ENCODE data around the gene VHLL. TPM values are rescaled to one million over a fixed set of nuclear protein-coding genes. Genes with fewer than 3 reads are reported as not detected.

VHLL gene
- total RNA-seq, 3 donors from 2014 or later (not counting 1 experiment from before 2014, with no cell fraction given) = 0.42 TPM; not detected in 2

GRCh38 chr1:156268336-156268735, 30.8 kb downstream of the VHLL start:
- Mint-ChIP-seq H3K36me3 (peaks cover 18% of the 10 kb centered on the region), H3K4me1 (peaks cover 0 to 6% of the 10 kb centered on the region in 2 donors), H3K27me3 (ENCODE audit: low read depth in 2 of 2) (no peaks in the 10 kb centered on the region), H3K4me3 (no peak overlapping the region), H3K27ac (no peak overlapping the region), H3K9me3 (no peaks in the 10 kb centered on the region)
- ATAC-seq = no peak
- intact Hi-C loops (cut with micrococcal nuclease) = no loop called here
- no peak for DNase-seq
- no peaks in the 10 kb centered on the region for H3K9me3 ChIP-seq (ENCODE audit: control insufficient read depth, insufficient read depth, low read length)
- no peak for TF ChIP-seq CTCF (IDR thresholded peaks at IDR 0.05)
- no peak overlapping the region for H3K27ac ChIP-seq (ENCODE audit: low read length)
- no peaks in the 10 kb centered on the region for H3K27me3 ChIP-seq (ENCODE audit: control insufficient read depth, insufficient read depth, low read length)
- WGBS (ENCODE audit: insufficient coverage) = 100% methylated on average over 3 of the region's 4 CpGs
- peaks cover 77% of the 10 kb centered on the region for H3K36me3 ChIP-seq (ENCODE audit: control insufficient read depth, insufficient read depth, low read length)
- H3K4me3 ChIP-seq (ENCODE audit: low read length) = no peak overlapping the region
- no peaks in the 10 kb centered on the region for H3K4me1 ChIP-seq (ENCODE audit: control insufficient read depth, insufficient read depth, low read length)

GRCh38 chr1:156266051-156266450, 33.1 kb downstream of the VHLL start:
- no peaks in the 10 kb centered on the region for H3K4me1 ChIP-seq (ENCODE audit: control insufficient read depth, insufficient read depth, low read length)

GRCh38 chr1:156263288-156263655, 35.8 kb downstream of the VHLL start:
- Mint-ChIP-seq H3K4me1 (peaks cover under 1 to 6% of the 10 kb centered on the region in 2 donors), H3K9me3 (no peaks in the 10 kb centered on the region), H3K36me3 (peaks cover 33% of the 10 kb centered on the region), H3K4me3 (no peak overlapping the region), H3K27me3 (ENCODE audit: low read depth in 2 of 2) (no peaks in the 10 kb centered on the region), H3K27ac (peak overlapping the region in 1 of 2 donors; percentile 44)
- intact Hi-C loops (cut with micrococcal nuclease) = no loop called here
- Histone ChIP-seq H3K4me1 (ENCODE audit: control insufficient read depth, insufficient read depth, low read length) (no peaks in the 10 kb centered on the region), H3K36me3 (ENCODE audit: control insufficient read depth, insufficient read depth, low read length) (peaks cover 79% of the 10 kb centered on the region), H3K4me3 (ENCODE audit: low read length) (no peak overlapping the region), H3K9me3 (ENCODE audit: control insufficient read depth, insufficient read depth, low read length) (no peaks in the 10 kb centered on the region), H3K27me3 (ENCODE audit: control insufficient read depth, insufficient read depth, low read length) (no peaks in the 10 kb centered on the region), H3K27ac (ENCODE audit: low read length) (no peak overlapping the region)
- TF ChIP-seq CTCF (IDR thresholded peaks at IDR 0.05) = no peak
- DNase-seq (no peak), ATAC-seq (no peak)
- WGBS (ENCODE audit: insufficient coverage) = 99% methylated on average over 9 of the region's 9 CpGs

More at GRCh38 chr1:156266051-156266450, 33.1 kb downstream of the VHLL start:
- peaks cover 0 to 6% of the 10 kb centered on the region in 2 donors for H3K4me1 Mint-ChIP-seq
- H3K4me3 ChIP-seq (ENCODE audit: low read length) = no peak overlapping the region
- H3K27ac Mint-ChIP-seq = no peak overlapping the region
- H3K36me3 ChIP-seq (ENCODE audit: control insufficient read depth, insufficient read depth, low read length) = peaks cover 68% of the 10 kb centered on the region
- no peaks in the 10 kb centered on the region for H3K27me3 ChIP-seq (ENCODE audit: control insufficient read depth, insufficient read depth, low read length)
- TF ChIP-seq CTCF (IDR thresholded peaks at IDR 0.05) = no peak
- H3K27ac ChIP-seq (ENCODE audit: low read length) = no peak overlapping the region
- H3K36me3 Mint-ChIP-seq = peaks cover 19% of the 10 kb centered on the region
- no peaks in the 10 kb centered on the region for H3K27me3 Mint-ChIP-seq (ENCODE audit: low read depth in 2 of 2)
- ATAC-seq (no peak), DNase-seq (no peak)
- intact Hi-C loops (cut with micrococcal nuclease) = no loop called here
- no peaks in the 10 kb centered on the region for H3K9me3 ChIP-seq (ENCODE audit: control insufficient read depth, insufficient read depth, low read length)
- no peaks in the 10 kb centered on the region for H3K9me3 Mint-ChIP-seq
- 96% methylated on average over 13 of the region's 13 CpGs for WGBS (ENCODE audit: insufficient coverage)
- H3K4me3 Mint-ChIP-seq = no peak overlapping the region
